ENCODE results near the gene FXYD6.
"Not testable (repeated sequence)": the region's sequence is repeated elsewhere in the genome, so short reads cannot be mapped to it uniquely, and the experiment has no call there.

FXYD6 gene, protein sequence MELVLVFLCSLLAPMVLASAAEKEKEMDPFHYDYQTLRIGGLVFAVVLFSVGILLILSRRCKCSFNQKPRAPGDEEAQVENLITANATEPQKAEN

DNA sequence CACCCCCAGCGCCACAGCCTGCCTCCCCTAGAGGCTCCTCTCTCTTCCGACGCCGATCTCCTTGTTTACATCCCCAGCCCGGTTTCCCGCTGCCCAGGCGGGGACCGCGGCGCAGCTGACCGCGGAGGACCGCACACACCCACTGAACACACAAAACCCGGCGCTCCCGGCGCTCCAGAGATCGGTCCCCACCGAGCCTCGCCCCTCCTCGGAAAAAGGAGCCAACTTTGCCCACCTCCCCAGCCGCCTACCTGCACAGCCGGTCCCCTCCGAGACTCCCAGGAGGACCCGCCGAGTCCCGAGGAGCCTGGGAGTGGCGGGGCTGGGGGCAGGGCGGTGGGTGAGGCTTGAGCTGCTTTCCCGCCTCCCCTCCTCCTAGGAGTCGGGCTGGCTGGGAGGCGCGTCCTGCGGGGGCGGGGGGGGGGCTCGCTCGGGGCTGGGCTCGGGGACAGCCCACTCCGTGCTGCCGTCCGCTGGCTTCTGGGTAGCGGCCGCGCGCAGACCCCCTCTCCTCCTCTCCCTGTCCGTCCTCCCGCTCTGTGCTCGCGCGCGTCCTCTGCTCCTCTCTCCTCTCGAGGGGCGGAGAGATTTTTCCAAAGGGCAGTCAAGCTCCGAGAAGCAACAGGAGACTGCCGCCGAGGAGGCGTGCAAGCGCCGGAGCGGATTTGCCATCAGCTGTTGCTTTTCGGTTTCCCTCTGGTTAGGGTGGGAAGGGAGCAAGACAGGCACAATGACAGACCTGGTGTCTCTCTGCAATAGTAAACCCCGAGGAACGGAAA lies at the start of gene FXYD6:
TSS of gene FXYD6 (minus strand) at position 318 of the 779 bp plus-strand sequence. CDS start 33,882 bp downstream, outside the sequence.
- DNase-seq = no peak

DNA sequence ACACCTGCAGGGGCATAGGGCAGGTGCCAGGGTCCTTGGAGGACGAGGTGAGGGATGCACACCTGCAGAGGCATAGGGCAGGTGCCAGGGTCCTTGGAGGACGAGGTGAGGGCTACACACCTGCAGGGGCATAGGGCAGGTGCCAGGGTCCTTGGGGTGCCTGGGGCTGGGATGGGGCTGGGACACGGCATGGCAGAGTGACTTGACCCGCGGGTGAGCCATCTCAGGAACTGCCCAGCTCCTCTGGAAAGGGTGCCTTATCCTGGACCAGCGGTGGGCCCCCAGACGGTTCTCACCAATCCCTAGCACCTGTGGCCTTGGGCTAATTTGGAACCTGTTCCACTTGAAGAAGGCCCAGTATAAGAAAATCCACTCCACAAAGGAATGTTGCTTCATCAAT lies 49.7 kb upstream of the FXYD6 start:
- DNase-seq = not testable (repeated sequence)

DNA sequence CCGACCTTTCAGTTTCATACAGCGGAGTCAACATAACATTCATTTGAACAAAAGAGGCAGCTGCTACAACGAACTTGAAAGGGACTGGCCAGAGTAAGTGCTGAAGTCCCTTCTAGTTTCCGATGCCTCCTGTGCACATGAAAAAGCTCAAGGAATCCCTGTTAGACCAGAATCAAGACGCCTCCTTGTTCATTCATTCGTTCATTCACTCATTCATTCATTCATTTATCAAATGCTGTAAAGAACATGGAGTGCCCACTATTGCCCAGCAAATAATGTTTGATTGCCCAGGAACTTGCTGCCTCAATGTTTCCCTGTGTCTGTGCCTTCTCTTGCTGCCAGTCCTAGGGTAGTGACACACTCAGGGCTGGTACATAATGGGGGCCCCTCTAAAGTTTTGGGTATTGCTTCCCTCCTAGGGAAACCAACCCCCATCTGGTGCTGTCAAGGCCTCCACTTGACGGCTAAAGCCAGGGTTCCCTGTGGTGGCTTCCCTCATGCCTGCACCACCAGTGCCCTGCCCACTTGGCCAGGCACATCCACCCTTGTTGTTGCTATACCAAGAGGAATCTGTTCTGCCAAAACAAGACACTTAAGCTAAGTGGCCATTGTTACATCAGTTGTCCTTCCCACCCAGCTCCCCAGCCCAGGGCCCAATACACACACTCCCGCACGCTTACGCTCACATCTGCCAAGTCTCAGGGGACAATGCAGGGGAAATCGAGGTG lies 48.9 kb upstream of the FXYD6 start:
- no peak for DNase-seq

DNA sequence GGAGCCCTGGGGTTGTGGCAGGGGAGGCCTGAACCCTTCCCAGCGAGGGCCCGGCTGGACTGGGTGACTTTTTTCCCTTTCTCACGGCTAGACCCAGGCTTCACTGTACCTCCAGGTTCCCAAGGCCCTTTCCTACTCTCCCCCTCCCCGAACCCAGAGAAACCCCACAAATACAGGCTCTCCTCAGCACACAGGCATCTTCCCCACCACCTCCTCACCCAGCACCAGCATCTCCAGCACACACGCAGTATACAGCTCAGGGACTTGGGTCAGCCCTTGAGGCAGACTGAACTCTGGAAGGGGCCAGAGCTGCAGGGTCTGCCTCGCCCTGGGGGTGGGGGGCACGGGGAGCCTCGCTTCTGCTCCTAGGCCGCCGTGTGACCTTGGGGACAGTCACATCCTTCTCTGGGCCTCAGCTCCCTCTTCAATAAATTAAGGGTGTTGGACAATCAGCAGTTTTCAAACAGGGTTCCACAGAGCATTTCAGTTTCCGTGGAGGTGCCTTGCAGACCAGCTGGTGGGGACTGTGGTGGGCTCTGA lies 48.2 kb upstream of the FXYD6 start:
- DNase-seq = no peak

DNA sequence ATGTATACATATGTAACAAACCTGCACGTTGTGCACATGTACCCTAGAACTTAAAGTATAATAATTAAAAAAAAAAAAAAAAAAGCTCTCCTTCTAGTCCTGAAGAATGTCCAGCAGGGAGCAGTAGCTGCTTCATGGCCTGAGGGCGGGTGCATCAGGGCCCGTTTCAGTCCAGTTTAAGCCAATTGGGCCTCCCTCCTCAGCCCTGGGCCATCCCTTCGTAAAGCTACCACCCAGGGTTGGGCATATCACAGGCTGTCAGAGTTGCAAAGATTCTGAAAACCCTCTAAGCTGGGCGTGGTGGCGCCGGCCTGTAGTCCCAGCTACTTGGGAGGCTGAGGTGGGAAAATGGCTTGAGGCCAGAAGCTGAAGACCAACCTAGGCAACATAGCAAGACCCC lies 47.3 kb upstream of the FXYD6 start:
- no peak for DNase-seq

DNA sequence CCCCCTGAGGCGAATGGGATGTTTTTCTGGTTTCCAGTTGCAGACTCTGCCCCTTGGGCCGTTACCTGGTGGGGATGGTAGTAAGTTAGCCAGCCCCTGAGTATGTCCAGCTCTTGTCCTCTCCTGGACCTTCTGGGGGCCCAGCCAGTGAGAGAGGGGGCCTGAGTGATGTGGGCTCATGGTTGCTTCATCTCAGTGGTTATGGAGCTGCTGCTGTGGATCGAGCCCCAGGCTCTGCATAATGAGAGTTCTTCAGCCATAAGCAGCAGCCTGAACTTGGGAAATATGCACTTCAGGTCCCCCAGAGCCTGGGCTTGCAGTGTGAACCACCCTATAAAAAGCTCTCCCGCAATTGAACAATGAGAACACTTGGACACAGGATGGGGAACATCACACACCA lies 46.8 kb upstream of the FXYD6 start:
- DNase-seq = no peak

DNA sequence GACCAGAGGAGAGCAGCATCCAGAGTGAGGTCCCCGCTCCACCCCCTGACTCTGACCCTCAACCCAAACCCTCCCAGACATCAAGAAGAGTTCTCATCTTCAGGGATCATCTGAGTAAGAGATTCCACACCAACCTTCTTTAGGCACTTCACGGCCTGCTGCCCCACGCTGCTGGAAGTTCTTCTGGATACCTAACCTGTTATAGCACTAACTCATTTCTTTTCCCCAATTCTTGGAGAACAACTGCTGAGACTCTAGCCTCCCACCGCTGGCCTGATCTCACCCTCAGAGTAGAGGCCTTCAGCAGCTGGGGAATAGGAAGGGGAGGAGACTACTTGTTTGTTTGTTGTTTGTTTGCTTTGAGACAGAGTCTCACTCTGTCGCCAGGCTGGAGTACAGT lies 45.4 kb upstream of the FXYD6 start:
- DNase-seq = no peak

DNA sequence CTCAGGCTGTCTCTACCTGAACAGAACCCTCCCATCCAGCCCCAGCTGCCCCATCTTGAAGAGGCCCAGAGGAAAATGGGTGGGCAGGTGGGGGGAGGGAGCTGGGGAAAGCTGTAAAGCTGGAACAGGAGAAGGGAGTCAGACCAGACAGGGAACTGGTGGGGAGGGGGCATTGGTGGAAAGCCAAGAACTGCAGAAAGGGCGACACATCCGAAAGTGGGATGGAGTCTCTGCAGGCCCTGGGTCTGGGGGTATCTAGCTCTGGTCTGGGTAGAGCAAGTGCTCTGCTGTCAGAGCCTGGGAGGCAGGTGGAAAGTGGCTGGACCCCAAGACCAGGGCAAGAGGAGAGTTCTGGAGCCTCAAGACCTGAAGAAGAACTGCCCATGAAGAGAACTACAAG lies 45.0 kb upstream of the FXYD6 start:
- no peak for DNase-seq

DNA sequence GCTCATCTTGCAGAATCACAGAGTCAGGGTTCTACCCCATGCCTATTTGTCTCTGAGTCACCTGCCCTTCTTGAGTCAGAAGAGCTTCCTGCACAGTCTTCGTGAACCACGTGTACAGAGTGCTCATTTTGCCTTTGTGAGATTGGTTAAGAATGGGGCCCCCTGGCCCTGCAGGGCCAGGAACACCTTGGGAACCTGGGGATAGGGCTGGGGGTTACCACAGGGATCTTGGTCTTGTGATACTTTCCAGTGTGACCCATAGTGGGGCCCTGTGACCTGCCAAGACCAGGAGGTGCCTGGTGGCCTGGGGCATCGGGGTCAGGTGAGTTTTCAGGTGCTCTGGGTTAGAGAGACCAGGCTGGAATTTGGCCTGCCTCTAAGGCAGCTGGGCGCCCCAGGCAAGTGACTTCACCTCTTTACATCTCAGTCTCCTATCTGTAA lies 43.3 kb upstream of the FXYD6 start:
- no peak for DNase-seq

DNA sequence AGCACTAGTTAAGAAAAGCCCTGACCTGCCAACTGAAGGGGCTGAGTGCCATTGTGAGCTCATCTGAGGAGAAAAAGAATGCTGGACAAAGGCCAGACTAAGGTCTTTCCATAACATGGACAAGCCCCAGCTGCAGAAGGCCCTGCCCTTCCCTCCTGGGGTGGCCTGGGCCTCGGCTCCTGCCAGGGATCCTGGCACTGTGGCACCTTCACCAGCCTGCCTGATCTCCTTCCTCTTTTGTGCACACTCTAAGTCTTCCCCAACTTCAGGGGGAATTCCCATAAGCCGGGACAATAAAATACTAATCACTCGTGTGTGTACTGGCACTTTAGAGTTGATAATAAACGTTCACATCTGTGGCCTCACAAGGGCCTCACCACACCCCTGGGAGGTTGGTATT lies 42.9 kb upstream of the FXYD6 start:
- DNase-seq = no peak

DNA sequence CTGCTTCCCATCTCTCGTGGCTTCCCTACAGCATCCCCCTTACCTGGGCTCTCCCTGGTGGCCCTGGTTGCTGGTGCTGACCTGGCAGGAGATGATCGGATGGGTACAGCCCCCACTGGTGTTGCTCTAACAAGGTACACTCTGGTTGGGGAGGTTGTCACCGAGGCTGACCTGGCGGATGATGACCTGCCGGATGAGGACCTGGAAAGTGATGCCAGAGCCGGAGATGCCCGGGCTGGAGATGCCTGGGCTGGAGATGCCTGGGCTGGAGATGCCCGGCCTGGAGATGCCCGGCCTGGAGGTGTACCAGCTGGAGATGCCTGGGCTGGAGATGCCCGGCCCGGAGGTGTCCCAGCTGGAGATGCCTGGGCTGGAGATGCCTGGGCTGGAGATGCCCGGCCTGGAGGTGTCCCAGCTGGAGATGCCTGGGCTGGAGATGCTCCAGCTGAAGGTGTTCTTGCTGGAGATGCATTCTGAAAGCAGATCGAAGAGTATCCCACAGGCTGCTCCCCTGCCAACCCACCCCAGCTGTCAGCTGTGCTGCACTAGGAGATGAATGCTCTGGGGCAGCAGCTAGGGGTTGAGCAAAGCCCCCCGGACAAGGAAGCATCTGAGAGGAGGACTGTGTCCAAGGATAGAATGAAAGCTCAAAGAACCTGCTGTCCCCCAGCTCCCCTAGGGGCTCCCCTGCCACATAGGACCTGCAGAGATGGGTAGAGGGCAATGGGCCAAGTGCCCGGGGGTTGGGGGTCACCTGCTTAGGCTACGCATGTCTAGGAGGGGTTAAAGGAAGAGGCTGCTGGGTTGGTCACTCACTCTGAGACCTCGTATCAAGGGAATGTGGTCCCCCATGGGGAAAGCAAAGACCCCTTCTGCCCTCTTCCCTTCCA lies 42.2 kb upstream of the FXYD6 start:
- DNase-seq = no peak

DNA sequence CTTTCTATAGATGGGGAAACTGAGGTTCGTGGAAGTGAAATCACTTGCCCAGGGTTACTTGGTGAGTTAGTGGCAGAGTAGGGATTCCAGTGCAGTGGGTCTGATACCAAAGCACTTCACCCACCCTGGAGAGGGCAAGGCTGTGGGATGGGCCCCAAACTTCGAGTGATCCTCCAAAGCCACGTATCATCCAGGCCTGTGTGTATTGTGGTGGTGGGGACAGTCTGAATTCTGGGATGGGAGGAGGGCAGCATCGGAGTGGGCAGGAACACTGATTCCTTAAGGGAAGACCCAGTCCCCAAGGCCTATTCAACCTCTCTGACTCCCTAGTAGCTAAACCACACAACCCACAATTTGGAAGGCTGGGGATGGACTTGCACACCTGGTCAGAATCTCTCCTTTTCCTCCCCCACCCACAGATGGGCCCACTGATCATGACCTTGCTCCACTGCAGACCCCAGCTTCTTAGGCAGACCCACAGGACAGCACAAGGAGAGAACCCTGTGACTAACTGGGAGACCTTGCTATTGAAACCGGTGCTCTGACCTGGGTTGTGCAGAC lies 41.2 kb upstream of the FXYD6 start:
- DNase-seq = no peak

DNA sequence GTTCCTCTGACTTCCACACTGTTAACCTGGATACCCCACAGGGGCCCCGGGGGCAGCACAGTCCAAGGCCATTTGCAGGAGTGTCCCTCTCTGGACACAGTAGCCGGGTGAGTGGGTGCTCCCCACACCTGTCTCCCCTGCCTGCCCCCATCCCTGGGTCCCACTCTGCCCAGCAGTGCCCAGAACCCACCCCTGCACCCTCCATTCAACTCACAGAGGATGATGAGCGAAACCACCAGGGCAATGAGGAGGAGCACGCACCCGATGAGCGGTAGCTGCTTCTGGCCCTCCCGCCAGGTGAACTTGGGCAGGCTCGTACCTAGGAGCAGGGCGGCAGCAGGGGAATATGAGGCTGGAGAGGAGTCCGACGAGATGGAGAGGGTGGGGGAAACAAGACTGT lies 40.5 kb upstream of the FXYD6 start:
- DNase-seq = no peak

DNA sequence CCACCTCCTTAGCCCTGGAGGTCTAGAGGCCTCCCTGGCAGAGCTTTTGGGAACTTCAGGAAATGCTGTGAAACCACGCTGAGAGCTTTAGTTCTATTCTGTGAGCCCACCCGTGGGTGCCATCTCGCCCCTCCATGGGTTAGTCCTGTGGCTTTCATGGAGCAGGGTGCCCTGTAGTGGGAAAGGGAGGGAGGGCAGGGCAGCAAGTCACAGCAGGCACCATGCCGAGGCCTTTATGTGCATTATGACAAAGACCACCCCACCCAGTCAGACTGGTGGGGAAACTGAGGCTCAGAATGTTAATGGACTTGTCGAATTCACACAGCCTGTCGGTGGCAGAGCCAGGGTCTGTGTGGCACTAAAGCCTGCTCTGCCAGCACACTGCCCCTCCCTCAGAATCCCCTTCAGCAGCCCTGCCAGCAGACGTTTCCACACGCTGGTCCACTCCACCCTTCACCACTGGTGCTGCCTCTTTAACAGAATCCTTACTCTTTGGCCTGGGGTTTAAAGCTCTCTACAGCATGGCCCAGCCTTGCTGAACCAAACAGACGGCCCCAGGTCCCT lies 39.3 kb upstream of the FXYD6 start:
- DNase-seq = no peak

DNA sequence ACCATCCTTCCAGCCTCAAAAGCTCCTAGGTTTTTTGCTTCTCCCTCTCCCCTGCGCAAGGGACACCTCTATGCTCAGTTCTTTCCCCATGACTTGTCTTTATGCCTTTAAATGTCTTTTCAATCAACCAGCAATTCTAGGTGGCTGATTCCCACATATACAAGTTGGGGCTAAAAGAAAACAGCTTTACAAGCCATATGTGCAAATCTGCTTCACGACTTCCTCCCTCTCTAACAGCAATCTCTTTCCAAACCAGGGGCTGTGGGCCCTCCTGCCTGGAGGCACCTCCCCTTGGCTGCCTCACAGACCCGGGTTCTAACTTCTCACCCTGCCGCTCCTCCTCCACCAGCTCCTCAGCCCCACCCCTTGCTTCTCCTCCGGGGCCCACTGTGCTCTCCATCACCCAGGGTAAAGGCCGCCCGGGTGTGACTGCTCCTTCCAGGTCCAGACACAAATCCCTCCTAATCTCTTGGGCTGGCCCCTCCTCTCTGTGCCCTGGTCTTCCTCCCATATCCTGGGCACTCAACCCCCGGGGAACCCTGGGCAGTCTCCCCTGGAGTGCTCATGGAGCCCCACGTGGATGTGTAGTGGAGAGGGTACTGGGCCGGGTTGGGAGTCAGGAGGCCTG lies 38.6 kb upstream of the FXYD6 start:
- DNase-seq = no peak

DNA sequence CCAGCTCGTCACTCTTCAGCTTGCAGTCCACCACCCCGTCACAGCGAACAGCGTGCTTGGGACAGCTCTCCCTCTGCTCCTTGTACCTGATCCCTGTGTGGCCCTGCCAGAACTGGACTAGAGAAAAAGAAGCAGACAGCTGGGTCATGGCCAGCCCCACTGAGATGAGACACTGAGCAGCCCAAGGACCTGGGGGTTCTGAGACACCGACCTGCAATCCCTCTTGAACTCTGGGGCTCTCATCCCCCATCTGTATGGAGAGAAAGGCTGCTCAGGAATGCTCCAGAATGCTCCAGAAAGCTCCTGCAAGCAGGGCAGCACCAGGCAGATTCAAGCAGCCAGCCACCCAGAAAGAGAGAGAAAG lies 37.9 kb upstream of the FXYD6 start:
- no peak for DNase-seq

DNA sequence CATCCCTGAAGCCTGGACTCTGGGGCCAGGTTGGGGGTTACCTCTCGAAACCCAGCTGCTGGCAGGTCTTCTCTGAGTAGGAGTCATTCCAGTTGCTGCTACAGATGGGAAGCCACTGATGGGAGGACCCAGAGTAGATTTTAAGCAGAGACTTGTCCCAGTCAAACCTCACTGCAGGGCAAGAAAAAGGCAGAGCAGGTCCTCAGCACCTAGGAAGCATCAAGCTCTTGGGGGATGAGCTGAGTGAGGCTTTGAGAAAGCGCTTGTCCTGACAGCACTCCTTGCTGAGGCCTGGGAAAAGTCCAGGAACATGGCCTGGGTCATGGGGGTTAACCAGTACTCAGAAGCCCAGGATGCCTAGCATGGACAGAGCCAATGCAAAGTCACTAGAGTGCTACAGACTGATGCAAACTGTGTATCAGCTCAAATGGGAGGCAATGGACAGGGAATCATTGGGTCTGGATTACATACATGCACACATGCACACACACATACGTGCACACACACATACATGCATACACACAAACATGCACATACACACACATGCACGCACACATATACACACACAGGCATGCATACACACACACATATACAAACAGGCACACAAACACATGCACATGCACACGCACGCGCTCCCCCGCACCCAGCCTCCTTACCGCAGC lies 37.4 kb upstream of the FXYD6 start:
- DNase-seq = no peak

DNA sequence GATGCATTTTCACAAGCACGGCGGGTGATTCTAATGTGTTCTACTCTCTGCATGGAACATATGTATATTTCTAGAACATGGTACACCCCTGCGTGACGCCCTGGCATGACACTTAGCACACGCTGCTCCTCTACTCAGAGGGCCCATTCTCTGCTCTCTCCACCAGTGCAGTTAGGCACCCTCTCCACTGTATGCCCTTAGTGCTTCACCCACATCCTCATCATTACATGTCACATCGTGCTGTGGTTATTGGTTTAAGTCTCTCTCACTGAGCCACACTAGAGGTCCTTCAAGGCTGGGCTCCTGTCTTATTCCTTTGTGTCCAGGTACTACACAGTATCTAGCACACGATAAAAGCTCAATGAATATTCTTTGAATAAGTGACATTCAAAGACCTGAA lies 36.0 kb upstream of the FXYD6 start:
- no peak for DNase-seq

DNA sequence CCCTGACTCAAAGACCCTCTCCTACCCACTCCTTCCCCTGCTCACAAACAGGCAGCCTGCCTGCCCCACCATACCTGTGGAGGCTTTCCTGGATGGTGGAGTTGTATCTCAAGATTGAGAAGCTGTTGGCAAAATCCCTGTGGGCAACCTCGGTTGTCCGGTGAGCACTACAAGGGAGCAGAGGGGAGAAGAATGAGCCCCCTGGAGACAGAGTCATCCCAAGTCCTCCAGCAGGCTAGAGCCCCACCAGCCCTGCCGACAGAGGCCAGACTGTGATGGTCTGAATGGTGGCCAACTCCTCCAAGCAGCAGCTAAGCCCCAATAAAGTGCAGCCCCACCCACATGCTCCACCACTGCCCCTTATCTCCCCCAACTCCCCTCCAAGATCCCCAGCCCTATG lies 35.2 kb upstream of the FXYD6 start:
- DNase-seq = no peak

DNA sequence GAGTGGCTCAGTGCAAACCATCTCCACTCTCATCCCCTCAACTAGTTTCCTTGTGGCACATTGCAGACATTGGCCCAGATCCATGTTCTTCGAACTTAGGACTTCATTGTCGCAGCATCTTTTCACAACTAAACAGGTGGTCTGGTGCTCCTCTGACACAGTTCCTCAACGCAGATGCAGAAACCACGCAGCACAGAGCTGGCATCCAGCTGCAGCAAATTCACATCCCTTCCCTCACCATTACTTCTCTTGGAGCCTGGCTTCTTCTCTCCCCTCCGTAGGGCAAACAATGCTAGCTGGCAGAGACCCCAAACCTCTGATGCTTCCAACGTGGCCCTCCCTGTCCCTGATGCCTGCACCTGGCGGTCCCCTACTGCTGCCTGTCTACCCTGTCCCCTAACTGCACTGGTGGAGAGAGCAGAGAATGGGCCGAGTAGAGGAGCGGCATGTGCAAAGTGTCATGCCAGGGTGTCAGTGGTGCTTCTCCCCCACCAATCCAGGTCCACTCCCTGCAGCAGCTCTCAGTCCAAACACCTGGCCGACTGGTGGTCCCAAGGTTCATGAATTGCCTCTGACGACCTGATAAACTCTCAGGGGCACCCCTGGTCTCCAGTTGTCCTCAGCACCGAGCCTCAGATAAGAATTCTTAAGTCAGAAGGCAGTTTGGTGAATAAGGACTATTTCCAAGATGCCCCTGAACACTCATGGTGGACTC lies 34.6 kb upstream of the FXYD6 start:
- no peak for DNase-seq

DNA sequence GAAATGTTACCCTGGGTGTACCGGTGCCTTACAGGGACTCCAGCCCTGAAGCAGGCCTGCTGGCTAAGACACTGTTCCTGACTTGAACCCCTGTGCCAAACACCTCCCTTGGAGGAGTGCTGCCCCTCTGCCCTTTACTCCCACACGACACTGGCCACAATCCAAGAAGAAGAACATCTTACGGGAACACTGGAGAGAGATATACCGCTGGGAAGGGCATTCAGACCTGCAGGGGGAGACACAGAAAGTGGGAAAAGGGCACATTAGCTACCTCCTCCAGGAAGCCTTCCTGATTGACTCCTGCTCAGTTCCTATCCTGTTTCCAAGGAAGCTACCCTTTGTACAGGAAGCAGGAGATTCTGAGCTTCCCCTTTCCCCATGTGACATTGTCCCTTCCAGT lies 34.1 kb upstream of the FXYD6 start:
- DNase-seq = no peak

All from DMS 273 treated with DMSO at 0.1 percent for 48 hours (cell line).